ENCODE measurements around the gene ABCB10.

Gene ABCB10

DNA sequence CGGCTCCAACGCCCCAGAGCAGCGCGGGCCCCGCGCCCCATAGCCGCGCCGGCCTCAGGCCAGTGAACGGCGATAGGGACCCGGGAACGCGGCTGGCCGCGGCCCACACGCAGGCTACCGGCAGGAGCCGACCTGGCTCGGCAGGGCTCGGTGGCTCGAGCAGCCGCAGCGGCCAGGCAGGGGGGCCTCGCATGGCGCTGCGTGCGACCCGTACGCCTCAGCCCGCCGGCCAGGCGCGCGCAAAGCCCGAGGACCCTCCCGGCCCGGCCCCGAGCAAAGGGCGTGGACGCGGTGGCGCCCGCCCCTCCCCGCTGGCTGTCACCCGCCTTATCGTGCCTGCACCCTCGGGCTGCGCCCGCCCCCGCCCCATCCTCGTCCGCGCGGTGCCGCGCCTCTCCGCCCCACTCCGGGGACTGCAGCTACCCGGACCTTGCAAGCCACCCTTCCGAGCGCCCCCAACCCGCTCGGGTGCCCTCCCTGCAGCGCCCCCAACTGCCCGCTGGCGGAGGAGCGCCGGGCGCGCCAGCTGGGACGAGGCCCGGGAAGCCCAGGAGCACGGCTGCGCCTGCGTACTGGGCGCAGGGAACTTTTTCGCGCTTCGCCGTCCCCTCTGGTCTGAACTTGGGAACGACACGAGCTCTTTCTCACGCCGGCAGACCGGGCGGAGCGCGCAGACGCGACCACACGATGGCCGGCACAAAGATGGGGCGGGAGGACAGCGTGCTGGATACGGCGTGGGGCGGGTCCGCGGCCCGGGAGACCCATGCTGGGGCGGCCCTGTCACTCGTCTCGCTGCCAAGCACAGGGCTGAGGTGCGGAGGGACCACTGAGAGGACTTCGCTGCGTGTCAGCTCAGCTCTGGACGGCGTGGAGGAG, at the start of gene ABCB10:
ABCB10 (minus strand) TSS at position 248 of the 876 bp plus-strand sequence; CDS start at position 193, 55 bp downstream.
- Histone ChIP-seq H4K20me1 (ENCODE audit: control insufficient read depth, insufficient read depth, low read depth, low read length) (peaks cover 3% of the 10 kb centered on the region; the same call in 1 of the 2 replicates), H3K4me2 (ENCODE audit: low read length) (peak within 1 kb of the TSS; percentile 83), H3K9me3 (ENCODE audit: control insufficient read depth, insufficient read depth, low read length) (no peaks in the 10 kb centered on the region), H3K36me3 (ENCODE audit: control insufficient read depth, low read length) (peaks cover 5% of the 10 kb centered on the region), H3F3A (ENCODE audit: control insufficient read depth, insufficient read depth) (peaks cover 13% of the 10 kb centered on the region), H3K79me2 (ENCODE audit: control insufficient read depth, low read length) (peaks cover 45% of the 10 kb centered on the region), H3K9me2 (replicated peaks; ENCODE audit: control insufficient read depth, low read length) (no peaks in the 10 kb centered on the region), H3K27ac (ENCODE audit: low read depth, low read length) (peak within 1 kb of the TSS; percentile 60), H3K27me3 (ENCODE audit: control insufficient read depth, low read length) (no peaks in the 10 kb centered on the region), H3K4me3 (ENCODE audit: low read length) (peak within 1 kb of the TSS; percentile 98), H3K4me1 (ENCODE audit: control insufficient read depth, low read length) (peaks cover 29% of the 10 kb centered on the region)
- no peak for TF ChIP-seq EZH2phosphoT487 (IDR thresholded peaks at IDR 0.05; ENCODE audit: borderline replicate concordance, low read length)
- TF ChIP-seq, protein P1, sequence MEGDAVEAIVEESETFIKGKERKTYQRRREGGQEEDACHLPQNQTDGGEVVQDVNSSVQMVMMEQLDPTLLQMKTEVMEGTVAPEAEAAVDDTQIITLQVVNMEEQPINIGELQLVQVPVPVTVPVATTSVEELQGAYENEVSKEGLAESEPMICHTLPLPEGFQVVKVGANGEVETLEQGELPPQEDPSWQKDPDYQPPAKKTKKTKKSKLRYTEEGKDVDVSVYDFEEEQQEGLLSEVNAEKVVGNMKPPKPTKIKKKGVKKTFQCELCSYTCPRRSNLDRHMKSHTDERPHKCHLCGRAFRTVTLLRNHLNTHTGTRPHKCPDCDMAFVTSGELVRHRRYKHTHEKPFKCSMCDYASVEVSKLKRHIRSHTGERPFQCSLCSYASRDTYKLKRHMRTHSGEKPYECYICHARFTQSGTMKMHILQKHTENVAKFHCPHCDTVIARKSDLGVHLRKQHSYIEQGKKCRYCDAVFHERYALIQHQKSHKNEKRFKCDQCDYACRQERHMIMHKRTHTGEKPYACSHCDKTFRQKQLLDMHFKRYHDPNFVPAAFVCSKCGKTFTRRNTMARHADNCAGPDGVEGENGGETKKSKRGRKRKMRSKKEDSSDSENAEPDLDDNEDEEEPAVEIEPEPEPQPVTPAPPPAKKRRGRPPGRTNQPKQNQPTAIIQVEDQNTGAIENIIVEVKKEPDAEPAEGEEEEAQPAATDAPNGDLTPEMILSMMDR (IDR thresholded peaks at IDR 0.05; ENCODE audit: low read depth, low read length, poor library complexity, severe bottlenecking), result peak; percentile 84

DNA sequence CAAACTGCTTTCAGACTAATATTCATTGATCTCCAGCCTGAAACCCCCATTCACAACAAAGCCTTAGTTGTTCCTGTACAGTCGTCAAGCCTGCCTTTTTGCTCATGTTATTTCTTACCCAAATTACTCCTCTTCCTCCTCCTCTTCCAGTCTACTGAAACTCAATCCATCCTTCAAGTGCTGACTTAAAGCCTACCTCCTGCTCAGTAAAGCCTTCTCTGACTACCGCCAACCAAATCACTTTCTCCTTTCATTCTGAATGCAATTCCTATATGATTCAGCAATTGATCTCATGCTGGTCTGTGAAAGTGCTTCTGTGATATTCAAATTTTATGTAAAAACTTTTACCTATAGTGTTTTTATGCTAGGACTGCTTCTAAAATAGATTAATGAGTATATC, 48.9 kb upstream of the ABCB10 start:
- Histone ChIP-seq H3K4me1 (ENCODE audit: control insufficient read depth, low read length) (no peaks in the 10 kb centered on the region), H3K9me3 (ENCODE audit: control insufficient read depth, insufficient read depth, low read length) (no peaks in the 10 kb centered on the region), H3K27me3 (ENCODE audit: control insufficient read depth, low read length) (no peaks in the 10 kb centered on the region), H3K4me3 (ENCODE audit: low read length) (no peak overlapping the region), H3K4me2 (ENCODE audit: low read length) (no peak overlapping the region), H3K79me2 (ENCODE audit: control insufficient read depth, low read length) (no peaks in the 10 kb centered on the region), H3K9me2 (replicated peaks; ENCODE audit: control insufficient read depth, low read length) (no peaks in the 10 kb centered on the region), H3K27ac (ENCODE audit: low read depth, low read length) (no peak overlapping the region), H3F3A (ENCODE audit: control insufficient read depth, insufficient read depth) (no peaks in the 10 kb centered on the region), H3K36me3 (ENCODE audit: control insufficient read depth, low read length) (peaks cover 93% of the 10 kb centered on the region), H4K20me1 (ENCODE audit: control insufficient read depth, insufficient read depth, low read depth, low read length) (no peaks in the 10 kb centered on the region)
- TF ChIP-seq, protein P1 (IDR thresholded peaks at IDR 0.05; ENCODE audit: low read depth, low read length, poor library complexity, severe bottlenecking), result no peak
- TF ChIP-seq EZH2phosphoT487 (IDR thresholded peaks at IDR 0.05; ENCODE audit: borderline replicate concordance, low read length), result no peak

DNA sequence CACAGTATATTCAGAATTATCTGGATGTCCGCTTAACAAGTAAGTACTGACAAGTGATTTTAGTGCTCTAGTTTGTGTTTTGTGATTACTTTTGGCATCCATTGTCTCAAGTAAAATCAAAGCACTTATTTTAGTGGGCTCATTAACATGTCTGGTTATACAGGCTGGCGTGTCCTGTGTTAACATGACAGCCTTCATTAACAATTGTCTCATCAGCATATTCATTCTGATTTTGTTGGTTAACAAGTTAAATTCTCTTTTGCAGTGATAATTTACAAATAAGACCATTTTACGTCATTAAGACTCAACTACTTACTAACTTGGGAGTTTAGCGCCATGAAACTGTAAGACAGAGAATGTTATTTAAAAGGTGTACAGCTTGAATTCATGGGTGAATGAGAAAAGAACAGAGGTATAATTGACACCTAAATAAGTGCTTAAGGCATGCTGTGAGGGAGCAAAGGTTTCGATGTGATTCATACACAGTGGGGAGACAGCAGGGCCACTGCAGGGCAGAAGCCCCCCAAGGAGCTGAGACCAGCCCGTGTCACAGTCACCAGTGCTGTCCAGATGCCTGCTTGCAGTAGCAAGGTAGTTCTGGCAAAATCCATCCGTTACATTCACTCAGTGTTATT, 45.0 kb upstream of the ABCB10 start:
- Histone ChIP-seq H3K4me3 (ENCODE audit: low read length) (no peak overlapping the region), H3F3A (ENCODE audit: control insufficient read depth, insufficient read depth) (no peaks in the 10 kb centered on the region), H3K4me2 (ENCODE audit: low read length) (no peak overlapping the region), H3K27ac (ENCODE audit: low read depth, low read length) (no peak overlapping the region), H3K4me1 (ENCODE audit: control insufficient read depth, low read length) (no peaks in the 10 kb centered on the region), H4K20me1 (ENCODE audit: control insufficient read depth, insufficient read depth, low read depth, low read length) (no peaks in the 10 kb centered on the region), H3K36me3 (ENCODE audit: control insufficient read depth, low read length) (peaks cover 86% of the 10 kb centered on the region), H3K27me3 (ENCODE audit: control insufficient read depth, low read length) (no peaks in the 10 kb centered on the region), H3K9me2 (replicated peaks; ENCODE audit: control insufficient read depth, low read length) (no peaks in the 10 kb centered on the region), H3K9me3 (ENCODE audit: control insufficient read depth, insufficient read depth, low read length) (no peaks in the 10 kb centered on the region), H3K79me2 (ENCODE audit: control insufficient read depth, low read length) (peaks cover 27% of the 10 kb centered on the region)
- no peak for TF ChIP-seq EZH2phosphoT487 (IDR thresholded peaks at IDR 0.05; ENCODE audit: borderline replicate concordance, low read length)
- TF ChIP-seq, protein P1 (IDR thresholded peaks at IDR 0.05; ENCODE audit: low read depth, low read length, poor library complexity, severe bottlenecking), result no peak
